ENCODE measurements around the gene CNTN5. TPM values are rescaled to one million over a fixed set of nuclear protein-coding genes. Genes with fewer than 3 reads are reported as not detected.

CNTN5 gene
- polyA plus RNA-seq, 1 of the 3 experiments (the other 2 are of a cell fraction): not detected

GRCh38 chr11:99177446-99177845 lies 156.7 kb downstream of the CNTN5 start:
- ChIA-PET POLR2A (no interaction called here), CTCF (no interaction called here)
- Histone ChIP-seq H3F3A (replicated peaks; ENCODE audit: insufficient read depth) (no peaks in the 10 kb centered on the region), H3K9ac (no peak overlapping the region), H3K9me3 (no peaks in the 10 kb centered on the region), H3K4me2 (no peak overlapping the region), H2AFZ (ENCODE audit: low read depth) (no peak overlapping the region), H3K9me2 (no peaks in the 10 kb centered on the region), H3K79me2 (ENCODE audit: insufficient read depth) (no peaks in the 10 kb centered on the region), H3K36me3 (replicated peaks in 1 of 2; ENCODE audit: control insufficient read depth in 1 of 2, insufficient read depth in 2 of 2, low read length in 1 of 2) (no peaks in the 10 kb centered on the region), H3K4me3 (ENCODE audit: low read depth in 2 of 2, low read length in 1 of 2) (no peak overlapping the region), H3K4me1 (ENCODE audit: control insufficient read depth in 1 of 2, insufficient read depth in 2 of 2, low read depth in 1 of 2, low read length in 1 of 2) (no peaks in the 10 kb centered on the region), H3K27ac (ENCODE audit: low read depth in 2 of 2, low read length in 1 of 2) (no peak overlapping the region), H3K27me3 (ENCODE audit: insufficient read depth) (no peaks in the 10 kb centered on the region), H4K20me1 (ENCODE audit: insufficient read depth) (no peaks in the 10 kb centered on the region)
- WGBS (ENCODE audit: low lambda C conversion rate): 7% methylated on average over 2 of the region's 2 CpGs
- DNase-seq: no peak
- TF ChIP-seq GATA2 (CRISPR knock-in tag; IDR thresholded peaks at IDR 0.05): no peak
- TF ChIP-seq NFIC (IDR thresholded peaks at IDR 0.05; ENCODE audit: borderline replicate concordance): no peak
- no peak for TF ChIP-seq RFX5 (IDR thresholded peaks at IDR 0.05; ENCODE audit: low read length)
- TF ChIP-seq FOXM1 (IDR thresholded peaks at IDR 0.05; ENCODE audit: low read depth): no peak
- TF ChIP-seq IRF3 (IDR thresholded peaks at IDR 0.05; ENCODE audit: low read depth, low read length): no peak
- TF ChIP-seq TEAD4 (IDR thresholded peaks at IDR 0.05; ENCODE audit: borderline replicate concordance, insufficient read depth): no peak
- TF ChIP-seq, protein P1, sequence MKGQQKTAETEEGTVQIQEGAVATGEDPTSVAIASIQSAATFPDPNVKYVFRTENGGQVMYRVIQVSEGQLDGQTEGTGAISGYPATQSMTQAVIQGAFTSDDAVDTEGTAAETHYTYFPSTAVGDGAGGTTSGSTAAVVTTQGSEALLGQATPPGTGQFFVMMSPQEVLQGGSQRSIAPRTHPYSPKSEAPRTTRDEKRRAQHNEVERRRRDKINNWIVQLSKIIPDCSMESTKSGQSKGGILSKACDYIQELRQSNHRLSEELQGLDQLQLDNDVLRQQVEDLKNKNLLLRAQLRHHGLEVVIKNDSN (IDR thresholded peaks at IDR 0.05; ENCODE audit: borderline replicate concordance, low read depth): no peak
- TF ChIP-seq PBX3 (IDR thresholded peaks at IDR 0.05): no peak
- TF ChIP-seq CHD2 (IDR thresholded peaks at IDR 0.05; ENCODE audit: low read length, partially characterized antibody): no peak
- TF ChIP-seq SMC3 (IDR thresholded peaks at IDR 0.05; ENCODE audit: low read depth, low read length): no peak
- TF ChIP-seq FOXJ3 (CRISPR knock-in tag; IDR thresholded peaks at IDR 0.05): no peak
- no peak for TF ChIP-seq ELF1 (IDR thresholded peaks at IDR 0.05)
- no peak for TF ChIP-seq TCF12 (IDR thresholded peaks at IDR 0.05)
- TF ChIP-seq, protein P2, sequence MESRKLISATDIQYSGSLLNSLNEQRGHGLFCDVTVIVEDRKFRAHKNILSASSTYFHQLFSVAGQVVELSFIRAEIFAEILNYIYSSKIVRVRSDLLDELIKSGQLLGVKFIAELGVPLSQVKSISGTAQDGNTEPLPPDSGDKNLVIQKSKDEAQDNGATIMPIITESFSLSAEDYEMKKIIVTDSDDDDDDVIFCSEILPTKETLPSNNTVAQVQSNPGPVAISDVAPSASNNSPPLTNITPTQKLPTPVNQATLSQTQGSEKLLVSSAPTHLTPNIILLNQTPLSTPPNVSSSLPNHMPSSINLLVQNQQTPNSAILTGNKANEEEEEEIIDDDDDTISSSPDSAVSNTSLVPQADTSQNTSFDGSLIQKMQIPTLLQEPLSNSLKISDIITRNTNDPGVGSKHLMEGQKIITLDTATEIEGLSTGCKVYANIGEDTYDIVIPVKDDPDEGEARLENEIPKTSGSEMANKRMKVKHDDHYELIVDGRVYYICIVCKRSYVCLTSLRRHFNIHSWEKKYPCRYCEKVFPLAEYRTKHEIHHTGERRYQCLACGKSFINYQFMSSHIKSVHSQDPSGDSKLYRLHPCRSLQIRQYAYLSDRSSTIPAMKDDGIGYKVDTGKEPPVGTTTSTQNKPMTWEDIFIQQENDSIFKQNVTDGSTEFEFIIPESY (IDR thresholded peaks at IDR 0.05; ENCODE audit: borderline replicate concordance, low read depth): no peak
- TF ChIP-seq GABPA (IDR thresholded peaks at IDR 0.05; ENCODE audit: low read depth): no peak
- TF ChIP-seq RCOR1 (IDR thresholded peaks at IDR 0.05; ENCODE audit: low read length): no peak

Data from SK-N-SH (cell line).